H54 (cell line): Measurements from ENCODE around the gene DCTN1.

Experiments used
- DNase-seq: peaks from one replicate; pipeline ENCODE4 v3.0.0; 2011; ENCODE audit warnings: low spot score, mixed read lengths; ENCODE audit not compliant: insufficient read length
- FAIRE-seq: peaks from 3 replicates; lab custom pipeline; 2011; peaks lifted over from hg19 to GRCh38; lab: Jason Lieb, UNC
- POLR2A ChIP-seq: IDR thresholded peaks from 2 replicates; pipeline ENCODE4 v1.6.1; 2011; ENCODE audit warnings: low read depth, mild to moderate bottlenecking, low read length

Gene DCTN1

GRCh38 chr2:74333175-74333574 lies 46.9 kb downstream of the DCTN1 start:
- FAIRE-seq, result no peak
- peak; percentile 28 for DNase-seq
- no peak for TF ChIP-seq POLR2A

GRCh38 chr2:74332550-74333174 lies 47.4 kb downstream of the DCTN1 start:
- DNase-seq (no peak), FAIRE-seq (no peak)
- no peak for TF ChIP-seq POLR2A

DNA sequence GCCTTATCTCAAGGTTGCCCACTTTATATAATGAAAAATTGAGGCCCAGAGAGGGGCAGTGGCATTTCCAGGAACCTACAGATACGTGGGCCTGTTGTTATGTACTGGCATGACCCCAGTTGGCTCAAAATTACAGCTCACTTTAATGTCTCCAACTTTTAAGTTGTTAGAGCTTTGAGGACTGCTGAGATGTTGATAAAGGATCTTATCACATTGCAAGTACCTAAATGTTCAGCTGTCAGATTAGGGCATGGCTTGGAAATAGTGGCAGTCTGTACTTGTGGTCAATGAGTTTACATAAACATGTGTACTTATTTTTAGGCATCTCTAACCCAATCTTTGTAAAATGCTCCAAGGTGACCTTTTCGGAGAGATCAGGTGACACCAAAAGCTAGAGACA lies 51.5 kb downstream of the DCTN1 start:
- TF ChIP-seq POLR2A, result no peak
- FAIRE-seq (no peak), DNase-seq (no peak)

- no peak for DNase-seq
- FAIRE-seq, result no peak
- TF ChIP-seq POLR2A, result no peak
These were observed 52.0 kb downstream of the DCTN1 start for GRCh38 chr2:74328074-74328473.

GRCh38 chr2:74327627-74328026 lies 52.5 kb downstream of the DCTN1 start:
- DNase-seq, result no peak
- FAIRE-seq, result no peak

DNA sequence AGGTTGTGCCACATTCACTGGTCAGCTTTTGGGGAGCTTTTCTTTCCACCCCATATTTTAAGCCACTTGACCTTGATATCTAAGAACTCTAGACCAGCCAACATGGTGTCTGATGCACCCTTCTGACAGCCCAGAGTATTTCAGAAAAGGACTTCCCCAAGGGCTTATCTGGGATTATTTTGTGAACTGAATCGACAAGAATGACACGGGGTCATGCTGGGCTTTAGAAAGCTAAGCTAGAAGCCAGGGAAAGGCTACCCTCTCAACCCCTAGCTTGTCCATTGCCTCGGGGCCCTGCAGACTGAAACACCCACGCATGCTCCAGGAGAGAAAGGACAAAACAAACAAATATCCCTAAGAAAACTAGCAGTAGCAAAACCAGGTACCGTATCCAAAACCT lies 52.9 kb downstream of the DCTN1 start:
- no peak for DNase-seq
- FAIRE-seq, result no peak
- no peak for TF ChIP-seq POLR2A

More at GRCh38 chr2:74327627-74328026, 52.5 kb downstream of the DCTN1 start:
- no peak for TF ChIP-seq POLR2A

DNA sequence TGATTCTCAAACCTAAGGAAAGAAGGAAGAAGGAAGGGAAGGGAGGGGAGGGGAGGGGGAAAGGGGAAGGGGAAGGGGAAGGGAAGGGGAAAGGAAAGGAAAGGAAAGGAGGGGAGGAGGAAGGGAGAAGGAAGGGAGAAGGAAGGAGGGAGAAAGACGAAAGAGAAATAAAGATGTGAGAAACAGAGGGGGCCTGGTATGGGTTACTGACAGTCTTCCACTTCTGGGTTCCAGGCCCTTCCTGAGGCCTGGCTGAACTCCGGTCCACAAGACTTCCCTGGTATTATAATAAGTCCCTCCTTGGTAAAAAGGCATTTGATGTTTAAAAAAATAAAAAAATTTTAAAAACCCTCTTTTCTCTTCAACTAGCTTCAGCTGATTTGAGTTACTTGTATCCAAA lies 54.3 kb downstream of the DCTN1 start:
- FAIRE-seq, result no peak
- no peak for DNase-seq
- TF ChIP-seq POLR2A, result no peak

DNA sequence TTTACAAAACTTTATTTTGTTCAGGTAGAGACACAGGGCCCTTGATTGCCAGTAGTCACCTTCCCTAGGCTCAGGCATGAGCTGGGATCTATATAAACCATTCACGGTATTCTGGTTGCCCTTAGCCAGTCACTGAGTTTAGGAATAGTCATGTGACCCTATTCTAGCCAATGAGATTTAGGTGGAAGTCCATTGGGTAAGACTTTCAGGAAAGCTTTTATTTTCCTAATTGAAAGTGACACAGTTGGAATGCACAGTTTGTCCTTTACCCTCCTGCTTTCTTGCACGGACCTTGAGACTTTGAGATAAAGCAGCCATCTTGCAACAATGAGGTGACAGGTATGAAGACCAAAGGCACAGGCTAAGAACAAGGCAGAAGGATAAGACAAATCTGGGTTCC lies 58.4 kb downstream of the DCTN1 start:
- no peak for TF ChIP-seq POLR2A
- DNase-seq (no peak), FAIRE-seq (no peak)

GRCh38 chr2:74317701-74318100 lies 62.4 kb downstream of the DCTN1 start:
- no peak for TF ChIP-seq POLR2A
- DNase-seq (no peak), FAIRE-seq (no peak)

DNA sequence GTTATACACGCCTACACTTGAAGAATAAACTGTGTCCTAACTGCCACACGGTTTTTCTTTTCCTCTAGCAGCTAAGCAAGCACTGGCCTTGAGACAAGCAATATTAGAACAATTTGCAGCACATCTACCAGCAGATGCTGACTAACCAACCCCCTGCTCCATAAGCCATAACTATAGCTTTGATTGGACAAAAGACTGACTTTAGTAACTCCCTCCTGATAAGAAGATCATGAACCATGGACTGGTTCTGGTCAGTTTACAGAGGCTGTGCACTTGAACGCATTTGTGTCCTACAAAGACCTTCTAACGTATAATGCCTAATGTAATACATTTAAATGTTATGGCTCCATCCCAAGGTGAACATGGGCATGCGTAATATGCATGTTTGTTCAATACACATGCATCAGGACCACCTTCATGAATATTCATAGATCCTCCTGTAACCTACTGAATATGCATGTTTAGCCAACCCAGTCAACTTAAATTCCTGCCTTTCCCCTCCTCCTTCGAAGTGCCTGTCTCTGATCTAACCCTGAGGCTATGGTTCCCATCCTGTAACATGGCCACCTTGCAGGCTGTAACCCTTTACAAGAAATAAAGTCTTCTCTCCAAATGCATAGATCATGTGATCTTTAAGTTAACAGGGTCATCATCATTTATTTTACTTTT lies 63.4 kb downstream of the DCTN1 start:
- no peak for TF ChIP-seq POLR2A
- FAIRE-seq, result peak; percentile 23
- no peak for DNase-seq

- TF ChIP-seq POLR2A, result no peak
- no peak for DNase-seq
- no peak for FAIRE-seq
These were observed 66.0 kb downstream of the DCTN1 start for GRCh38 chr2:74314107-74314506.

DNA sequence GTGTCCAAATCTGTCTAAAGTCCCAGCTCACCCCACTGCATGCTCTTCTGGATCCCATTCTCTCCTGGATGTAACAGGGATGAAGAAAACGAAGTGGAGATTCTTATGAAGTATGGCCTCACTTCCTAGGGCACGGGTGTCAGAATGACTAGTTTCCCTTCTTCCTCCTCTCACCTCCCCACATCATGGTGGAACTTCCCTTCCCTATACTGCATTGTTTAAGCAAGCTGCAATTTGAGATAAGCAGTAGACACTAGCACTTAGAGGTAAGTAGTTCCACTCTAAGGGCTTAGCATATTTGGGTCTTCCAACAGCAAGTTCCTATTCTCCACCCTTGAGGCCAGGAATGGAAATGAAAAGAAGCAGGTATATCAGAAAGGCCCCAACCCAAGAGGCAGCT lies 66.6 kb downstream of the DCTN1 start:
- FAIRE-seq, result no peak
- no peak for DNase-seq
- TF ChIP-seq POLR2A, result no peak

- TF ChIP-seq POLR2A, result no peak
- DNase-seq (no peak), FAIRE-seq (no peak)
These were observed 67.2 kb downstream of the DCTN1 start for GRCh38 chr2:74312913-74313312.
